Measurements from ENCODE around the gene IL12RB2. TPM values are rescaled to one million over a fixed set of nuclear protein-coding genes. Genes with fewer than 3 reads are reported as not detected.

Gene IL12RB2
- total RNA-seq, 1 donor from 2014 or later, result not detected

DNA sequence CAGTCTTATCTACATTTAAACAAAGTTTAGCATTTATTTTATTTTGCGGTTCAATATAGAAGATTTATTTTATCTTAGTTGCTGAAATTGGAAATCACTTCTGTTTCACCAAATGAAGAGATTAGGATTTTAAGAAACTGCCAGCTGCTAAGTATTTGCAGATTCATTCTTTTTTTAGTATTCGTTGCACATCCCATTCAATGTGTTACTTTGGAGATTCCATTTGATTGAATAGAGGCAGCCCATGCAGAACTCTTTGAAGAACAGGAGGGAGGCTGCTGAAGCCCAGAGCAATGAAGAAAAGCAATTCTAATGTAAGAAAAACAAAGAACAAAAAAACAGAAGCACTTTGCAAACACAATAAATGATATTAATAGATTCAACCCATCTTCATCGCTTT, 38.6 kb upstream of the IL12RB2 start:
- Histone ChIP-seq H3K4me3 (no peak overlapping the region), H3K27ac (no peak overlapping the region), H3K27me3 (no peaks in the 10 kb centered on the region), H3K36me3 (no peaks in the 10 kb centered on the region), H3K9me3 (no peaks in the 10 kb centered on the region), H3K4me1 (no peaks in the 10 kb centered on the region)
- TF ChIP-seq, protein P1, sequence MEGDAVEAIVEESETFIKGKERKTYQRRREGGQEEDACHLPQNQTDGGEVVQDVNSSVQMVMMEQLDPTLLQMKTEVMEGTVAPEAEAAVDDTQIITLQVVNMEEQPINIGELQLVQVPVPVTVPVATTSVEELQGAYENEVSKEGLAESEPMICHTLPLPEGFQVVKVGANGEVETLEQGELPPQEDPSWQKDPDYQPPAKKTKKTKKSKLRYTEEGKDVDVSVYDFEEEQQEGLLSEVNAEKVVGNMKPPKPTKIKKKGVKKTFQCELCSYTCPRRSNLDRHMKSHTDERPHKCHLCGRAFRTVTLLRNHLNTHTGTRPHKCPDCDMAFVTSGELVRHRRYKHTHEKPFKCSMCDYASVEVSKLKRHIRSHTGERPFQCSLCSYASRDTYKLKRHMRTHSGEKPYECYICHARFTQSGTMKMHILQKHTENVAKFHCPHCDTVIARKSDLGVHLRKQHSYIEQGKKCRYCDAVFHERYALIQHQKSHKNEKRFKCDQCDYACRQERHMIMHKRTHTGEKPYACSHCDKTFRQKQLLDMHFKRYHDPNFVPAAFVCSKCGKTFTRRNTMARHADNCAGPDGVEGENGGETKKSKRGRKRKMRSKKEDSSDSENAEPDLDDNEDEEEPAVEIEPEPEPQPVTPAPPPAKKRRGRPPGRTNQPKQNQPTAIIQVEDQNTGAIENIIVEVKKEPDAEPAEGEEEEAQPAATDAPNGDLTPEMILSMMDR (IDR thresholded peaks at IDR 0.05), result no peak
- DNase-seq (ENCODE audit: low spot score in 2 of 2), result no peak
- intact Hi-C loops (cut with DNase I), result no loop called here

DNA sequence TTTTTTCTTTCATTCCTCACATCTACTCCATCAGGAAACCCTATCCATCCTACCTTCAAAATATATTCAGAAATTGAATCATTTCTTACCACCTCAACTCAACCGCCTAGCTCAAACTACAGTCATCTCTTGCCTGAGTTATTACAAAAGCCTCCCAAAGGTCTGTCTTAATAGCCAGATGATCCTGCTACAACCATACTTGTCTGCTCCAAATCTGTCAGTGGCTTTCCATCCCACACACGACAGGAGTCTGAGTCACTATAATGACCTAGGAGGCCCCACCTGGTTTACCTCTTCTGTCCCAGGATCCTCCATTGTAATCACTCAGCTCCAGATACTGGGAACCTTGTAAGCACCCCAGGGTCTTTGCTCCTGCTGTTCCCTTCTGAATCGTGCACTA, 37.1 kb upstream of the IL12RB2 start:
- H3K27ac ChIP-seq, result no peak overlapping the region

DNA sequence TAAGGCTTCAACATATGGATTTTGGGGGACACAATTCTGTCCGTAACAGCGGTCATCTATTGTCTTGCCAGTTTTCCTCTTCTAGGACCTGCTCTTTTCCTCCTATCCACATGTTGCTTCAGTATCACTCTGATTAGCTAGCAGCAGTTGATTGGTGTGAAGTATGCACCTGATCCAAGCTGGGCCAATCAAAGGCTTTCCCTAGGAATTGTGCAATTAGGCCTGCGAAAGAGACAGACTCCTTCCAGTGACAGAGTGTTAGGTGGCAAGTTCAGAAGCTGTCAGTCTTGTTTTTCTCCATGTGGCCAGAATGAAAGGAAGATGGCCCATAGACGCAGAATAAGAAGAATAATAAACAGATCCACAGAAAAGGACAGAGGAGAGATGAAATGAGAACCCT, 34.1 kb upstream of the IL12RB2 start:
- Histone ChIP-seq H3K4me3 (no peak overlapping the region), H3K27me3 (no peaks in the 10 kb centered on the region), H3K9me3 (no peaks in the 10 kb centered on the region), H3K4me1 (no peaks in the 10 kb centered on the region), H3K36me3 (no peaks in the 10 kb centered on the region), H3K27ac (no peak overlapping the region)
- DNase-seq (ENCODE audit: low spot score in 2 of 2), result no peak
- intact Hi-C loops (cut with DNase I), result no loop called here
- TF ChIP-seq, protein P1 (IDR thresholded peaks at IDR 0.05), result no peak

More for the DNA sequence above, 37.1 kb upstream of the IL12RB2 start:
- TF ChIP-seq, protein P1 (IDR thresholded peaks at IDR 0.05), result no peak
- no peak for DNase-seq (ENCODE audit: low spot score in 2 of 2)
- H3K4me1 ChIP-seq, result no peaks in the 10 kb centered on the region
- intact Hi-C loops (cut with DNase I), result no loop called here
- H3K4me3 ChIP-seq, result no peak overlapping the region
- no peaks in the 10 kb centered on the region for H3K27me3 ChIP-seq
- no peaks in the 10 kb centered on the region for H3K36me3 ChIP-seq
- no peaks in the 10 kb centered on the region for H3K9me3 ChIP-seq

DNA sequence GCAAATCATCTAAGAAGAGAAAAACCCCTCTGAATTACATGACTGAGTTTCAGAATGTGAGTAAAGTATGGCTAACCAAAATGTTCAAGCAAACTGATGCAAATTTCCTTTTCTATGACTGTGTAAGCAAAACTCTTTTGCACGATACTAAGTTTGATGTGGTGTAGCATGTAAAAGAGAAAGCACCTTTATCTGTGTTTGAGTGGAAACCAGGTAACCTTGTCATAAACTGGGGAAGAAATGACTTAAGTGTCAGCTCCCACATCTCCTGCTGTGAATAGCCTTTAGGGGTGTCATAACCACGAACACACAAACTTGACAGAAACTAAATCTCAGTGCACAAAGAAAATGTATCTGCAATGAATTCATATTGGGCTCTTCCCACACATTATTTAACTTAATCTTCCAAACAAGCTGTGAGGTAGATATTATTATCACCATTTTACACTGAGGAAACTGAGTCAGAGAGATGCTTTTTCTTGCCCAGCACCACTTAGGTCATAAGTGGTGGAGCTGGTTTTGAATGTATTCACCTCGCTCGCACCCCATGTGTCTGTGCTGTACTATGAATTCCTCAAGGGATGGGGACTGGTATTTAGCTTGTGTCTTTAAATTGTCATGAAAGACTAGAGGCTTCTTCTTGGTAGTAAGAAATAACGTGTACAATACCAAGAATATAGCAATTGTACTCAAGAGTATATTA, 32.9 kb upstream of the IL12RB2 start:
- no peak for DNase-seq (ENCODE audit: low spot score in 2 of 2)
- intact Hi-C loops (cut with DNase I), result no loop called here
- no peak overlapping the region for H3K4me3 ChIP-seq
- TF ChIP-seq, protein P1 (IDR thresholded peaks at IDR 0.05), result no peak
- no peak overlapping the region for H3K27ac ChIP-seq
- no peaks in the 10 kb centered on the region for H3K9me3 ChIP-seq
- no peaks in the 10 kb centered on the region for H3K4me1 ChIP-seq
- no peaks in the 10 kb centered on the region for H3K27me3 ChIP-seq
- no peaks in the 10 kb centered on the region for H3K36me3 ChIP-seq

DNA sequence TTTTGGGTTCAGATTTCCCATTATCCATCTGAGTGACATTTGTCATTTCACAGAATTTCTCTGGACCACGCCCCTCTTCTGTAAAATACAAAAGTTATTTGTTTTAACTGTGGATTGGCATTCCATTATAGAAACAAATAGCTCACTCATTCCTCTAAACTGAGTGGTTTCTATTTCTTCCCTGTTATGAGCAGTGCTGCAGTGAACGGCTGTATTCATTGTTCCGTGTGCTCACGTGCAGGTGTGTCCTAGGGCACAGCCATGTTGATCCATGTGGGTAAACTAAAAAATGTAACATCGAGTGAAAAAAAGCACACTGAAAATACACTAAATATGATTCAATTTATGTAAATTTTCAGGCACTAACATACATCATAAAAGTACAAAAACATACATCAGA, 27.0 kb upstream of the IL12RB2 start:
- TF ChIP-seq, protein P1 (IDR thresholded peaks at IDR 0.05), result no peak
- H3K4me1 ChIP-seq, result no peaks in the 10 kb centered on the region
- H3K9me3 ChIP-seq, result no peaks in the 10 kb centered on the region
- H3K36me3 ChIP-seq, result no peaks in the 10 kb centered on the region
- no peak overlapping the region for H3K27ac ChIP-seq
- no peaks in the 10 kb centered on the region for H3K27me3 ChIP-seq
- intact Hi-C loops (cut with DNase I), result no loop called here
- H3K4me3 ChIP-seq, result no peak overlapping the region
- DNase-seq (ENCODE audit: low spot score in 2 of 2), result no peak

DNA sequence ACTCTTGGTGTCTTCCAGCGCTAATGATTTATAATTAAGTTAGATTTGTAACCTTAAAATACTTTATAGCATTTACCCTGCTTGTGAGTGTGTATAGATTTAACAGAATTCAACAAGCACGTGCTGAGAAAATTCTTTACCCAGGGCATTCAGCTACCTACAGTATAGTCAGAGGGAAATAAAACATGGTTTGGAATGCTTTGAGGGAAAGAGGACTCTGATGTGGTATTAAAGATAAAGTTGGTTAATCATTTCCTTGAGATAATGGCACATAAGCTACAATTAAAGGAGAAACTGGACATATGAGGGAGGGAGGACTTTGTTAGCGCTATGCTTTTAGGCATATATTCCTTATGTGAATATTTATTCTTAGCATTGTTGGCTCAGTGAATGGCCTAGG, 26.4 kb upstream of the IL12RB2 start:
- intact Hi-C loops (cut with DNase I), result no loop called here
- no peaks in the 10 kb centered on the region for H3K36me3 ChIP-seq
- H3K4me3 ChIP-seq, result no peak overlapping the region
- H3K27ac ChIP-seq, result no peak overlapping the region
- no peaks in the 10 kb centered on the region for H3K27me3 ChIP-seq
- TF ChIP-seq, protein P1 (IDR thresholded peaks at IDR 0.05), result no peak
- no peaks in the 10 kb centered on the region for H3K4me1 ChIP-seq
- no peak for DNase-seq (ENCODE audit: low spot score in 2 of 2)
- H3K9me3 ChIP-seq, result no peaks in the 10 kb centered on the region
